ENCODE measurements around the gene TAS1R2. TPM values are rescaled to one million over a fixed set of nuclear protein-coding genes. Genes with fewer than 3 reads are reported as not detected.

Gene TAS1R2
- total and polyA plus RNA-seq, 9 of the 15 experiments (the other 6 are each of a cell fraction or from before 2014, with no cell fraction given): not detected

DNA sequence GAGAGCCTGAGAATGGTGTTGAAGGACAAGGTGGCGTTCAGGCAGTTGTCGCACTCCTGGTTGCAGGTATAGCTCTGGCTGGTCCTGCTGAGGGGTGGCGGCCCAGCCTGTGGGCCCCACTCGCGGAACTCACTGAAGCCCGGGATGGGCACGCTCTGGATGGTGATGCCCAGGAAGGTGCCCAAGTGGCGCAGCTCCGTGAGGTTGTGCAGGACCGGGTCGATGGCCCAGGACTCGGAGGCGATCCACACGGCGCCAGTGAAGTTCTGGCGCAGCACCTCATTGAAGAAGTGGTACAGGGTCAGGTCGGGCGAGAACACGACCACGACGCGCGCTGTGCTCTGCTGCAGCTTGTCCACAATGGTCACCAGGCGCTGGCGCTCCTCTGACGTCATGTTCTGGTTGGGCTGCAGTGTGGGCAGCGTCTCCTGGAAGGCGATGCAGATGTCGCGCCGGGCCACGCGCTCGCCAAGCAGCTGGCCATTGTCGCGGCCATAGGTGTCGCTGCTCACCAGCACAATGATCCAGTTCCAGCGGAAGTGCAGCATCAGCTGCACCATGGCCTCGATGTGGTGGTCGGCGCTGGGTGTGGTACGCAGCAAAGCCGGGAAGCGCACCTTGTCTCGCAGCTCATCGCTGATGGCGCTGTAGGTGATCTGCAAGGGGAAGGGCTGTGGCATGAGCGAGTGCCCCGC lies 5.0 kb downstream of the TAS1R2 start (continued):
- TF ChIP-seq SMC3 (conservative IDR thresholded peaks at IDR 0.05; ENCODE audit: insufficient read depth, low read depth, low read length) (0 out of 2 replicates have a peak, but pooled peaks have one; percentile 33), GTF2A2 (tag; IDR thresholded peaks at IDR 0.05) (no peak), ETV5 (CRISPR knock-in tag; IDR thresholded peaks at IDR 0.05; ENCODE audit: low read depth) (no peak; the same call in 1 of the 2 replicates), NCOA6 (IDR thresholded peaks at IDR 0.05) (no peak), MCM7 (IDR thresholded peaks at IDR 0.05) (no peak), ZNF778 (CRISPR knock-in tag; IDR thresholded peaks at IDR 0.05) (no peak), MEF2A (IDR thresholded peaks at IDR 0.05; ENCODE audit: control insufficient read depth, low read depth, low read length) (no peak), HDAC8 (tag; IDR thresholded peaks at IDR 0.05) (no peak), CBFA2T3 (IDR thresholded peaks at IDR 0.05) (no peak), ZNF354B (CRISPR knock-in tag; IDR thresholded peaks at IDR 0.05) (no peak), ZC3H4 (CRISPR knock-in tag; IDR thresholded peaks at IDR 0.05; ENCODE audit: borderline replicate concordance) (no peak), HDGF (IDR thresholded peaks at IDR 0.05) (no peak)
- TF ChIP-seq, protein P1, sequence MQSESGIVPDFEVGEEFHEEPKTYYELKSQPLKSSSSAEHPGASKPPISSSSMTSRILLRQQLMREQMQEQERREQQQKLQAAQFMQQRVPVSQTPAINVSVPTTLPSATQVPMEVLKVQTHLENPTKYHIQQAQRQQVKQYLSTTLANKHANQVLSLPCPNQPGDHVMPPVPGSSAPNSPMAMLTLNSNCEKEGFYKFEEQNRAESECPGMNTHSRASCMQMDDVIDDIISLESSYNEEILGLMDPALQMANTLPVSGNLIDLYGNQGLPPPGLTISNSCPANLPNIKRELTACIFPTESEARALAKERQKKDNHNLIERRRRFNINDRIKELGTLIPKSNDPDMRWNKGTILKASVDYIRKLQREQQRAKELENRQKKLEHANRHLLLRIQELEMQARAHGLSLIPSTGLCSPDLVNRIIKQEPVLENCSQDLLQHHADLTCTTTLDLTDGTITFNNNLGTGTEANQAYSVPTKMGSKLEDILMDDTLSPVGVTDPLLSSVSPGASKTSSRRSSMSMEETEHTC (IDR thresholded peaks at IDR 0.05): no peak
- TF ChIP-seq, protein P2, sequence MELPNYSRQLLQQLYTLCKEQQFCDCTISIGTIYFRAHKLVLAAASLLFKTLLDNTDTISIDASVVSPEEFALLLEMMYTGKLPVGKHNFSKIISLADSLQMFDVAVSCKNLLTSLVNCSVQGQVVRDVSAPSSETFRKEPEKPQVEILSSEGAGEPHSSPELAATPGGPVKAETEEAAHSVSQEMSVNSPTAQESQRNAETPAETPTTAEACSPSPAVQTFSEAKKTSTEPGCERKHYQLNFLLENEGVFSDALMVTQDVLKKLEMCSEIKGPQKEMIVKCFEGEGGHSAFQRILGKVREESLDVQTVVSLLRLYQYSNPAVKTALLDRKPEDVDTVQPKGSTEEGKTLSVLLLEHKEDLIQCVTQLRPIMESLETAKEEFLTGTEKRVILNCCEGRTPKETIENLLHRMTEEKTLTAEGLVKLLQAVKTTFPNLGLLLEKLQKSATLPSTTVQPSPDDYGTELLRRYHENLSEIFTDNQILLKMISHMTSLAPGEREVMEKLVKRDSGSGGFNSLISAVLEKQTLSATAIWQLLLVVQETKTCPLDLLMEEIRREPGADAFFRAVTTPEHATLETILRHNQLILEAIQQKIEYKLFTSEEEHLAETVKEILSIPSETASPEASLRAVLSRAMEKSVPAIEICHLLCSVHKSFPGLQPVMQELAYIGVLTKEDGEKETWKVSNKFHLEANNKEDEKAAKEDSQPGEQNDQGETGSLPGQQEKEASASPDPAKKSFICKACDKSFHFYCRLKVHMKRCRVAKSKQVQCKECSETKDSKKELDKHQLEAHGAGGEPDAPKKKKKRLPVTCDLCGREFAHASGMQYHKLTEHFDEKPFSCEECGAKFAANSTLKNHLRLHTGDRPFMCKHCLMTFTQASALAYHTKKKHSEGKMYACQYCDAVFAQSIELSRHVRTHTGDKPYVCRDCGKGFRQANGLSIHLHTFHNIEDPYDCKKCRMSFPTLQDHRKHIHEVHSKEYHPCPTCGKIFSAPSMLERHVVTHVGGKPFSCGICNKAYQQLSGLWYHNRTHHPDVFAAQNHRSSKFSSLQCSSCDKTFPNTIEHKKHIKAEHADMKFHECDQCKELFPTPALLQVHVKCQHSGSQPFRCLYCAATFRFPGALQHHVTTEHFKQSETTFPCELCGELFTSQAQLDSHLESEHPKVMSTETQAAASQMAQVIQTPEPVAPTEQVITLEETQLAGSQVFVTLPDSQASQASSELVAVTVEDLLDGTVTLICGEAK (IDR thresholded peaks at IDR 0.05): no peak
- TF ChIP-seq, protein P2 (CRISPR knock-in tag; IDR thresholded peaks at IDR 0.05): no peak
- TF ChIP-seq, protein P3, sequence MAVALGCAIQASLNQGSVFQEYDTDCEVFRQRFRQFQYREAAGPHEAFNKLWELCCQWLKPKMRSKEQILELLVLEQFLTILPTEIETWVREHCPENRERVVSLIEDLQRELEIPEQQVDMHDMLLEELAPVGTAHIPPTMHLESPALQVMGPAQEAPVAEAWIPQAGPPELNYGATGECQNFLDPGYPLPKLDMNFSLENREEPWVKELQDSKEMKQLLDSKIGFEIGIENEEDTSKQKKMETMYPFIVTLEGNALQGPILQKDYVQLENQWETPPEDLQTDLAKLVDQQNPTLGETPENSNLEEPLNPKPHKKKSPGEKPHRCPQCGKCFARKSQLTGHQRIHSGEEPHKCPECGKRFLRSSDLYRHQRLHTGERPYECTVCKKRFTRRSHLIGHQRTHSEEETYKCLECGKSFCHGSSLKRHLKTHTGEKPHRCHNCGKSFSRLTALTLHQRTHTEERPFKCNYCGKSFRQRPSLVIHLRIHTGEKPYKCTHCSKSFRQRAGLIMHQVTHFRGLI (CRISPR knock-in tag; IDR thresholded peaks at IDR 0.05): no peak
- TF ChIP-seq, protein P4, sequence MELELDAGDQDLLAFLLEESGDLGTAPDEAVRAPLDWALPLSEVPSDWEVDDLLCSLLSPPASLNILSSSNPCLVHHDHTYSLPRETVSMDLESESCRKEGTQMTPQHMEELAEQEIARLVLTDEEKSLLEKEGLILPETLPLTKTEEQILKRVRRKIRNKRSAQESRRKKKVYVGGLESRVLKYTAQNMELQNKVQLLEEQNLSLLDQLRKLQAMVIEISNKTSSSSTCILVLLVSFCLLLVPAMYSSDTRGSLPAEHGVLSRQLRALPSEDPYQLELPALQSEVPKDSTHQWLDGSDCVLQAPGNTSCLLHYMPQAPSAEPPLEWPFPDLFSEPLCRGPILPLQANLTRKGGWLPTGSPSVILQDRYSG (tag; conservative IDR thresholded peaks at IDR 0.05; ENCODE audit: low read depth): no peak
